Progenitor cell of endocrine pancreas (in vitro differentiated cells): ENCODE results near the gene EIF2S2. TPM values are rescaled to one million over a fixed set of nuclear protein-coding genes. Genes with fewer than 3 reads are reported as not detected.
"Not testable (repeated sequence)": the region's sequence is repeated elsewhere in the genome, so short reads cannot be mapped to it uniquely, and the experiment has no call there.

Experiments used
- DNase-seq: peaks from one replicate; pipeline ENCODE4 v3.0.0; 2021; ENCODE audit warnings: low spot score; ENCODE audit not compliant: unreplicated experiment
- H3K27ac Mint-ChIP-seq: 2 replicates; pipeline ENCODE4 v1.8.0; 2021; ENCODE audit warnings: mild to moderate bottlenecking, moderate library complexity, mixed read lengths
- H3K27me3 Mint-ChIP-seq: 2 replicates; pipeline ENCODE4 v1.8.0; 2021; ENCODE audit warnings: mixed read lengths
- H3K36me3 Mint-ChIP-seq: 2 replicates; pipeline ENCODE4 v1.8.0; 2022; ENCODE audit warnings: mixed read lengths; ENCODE audit not compliant: insufficient read depth
- H3K4me1 Mint-ChIP-seq: 2 replicates; pipeline ENCODE4 v1.8.0; 2021; ENCODE audit warnings: low read depth, mixed read lengths
- H3K4me3 Mint-ChIP-seq: 2 replicates; pipeline ENCODE4 v1.8.0; 2021; ENCODE audit warnings: low read depth, mild to moderate bottlenecking, moderate library complexity, mixed read lengths
- H3K9me3 Mint-ChIP-seq: 2 replicates; pipeline ENCODE4 v1.8.0; 2021; ENCODE audit warnings: low read depth, mixed read lengths
- CTCF ChIP-seq: fragments of 200-600 bp; sonication (generic); IDR thresholded peaks from one replicate; pipeline ENCODE4 v1.5.0; 2021; ENCODE audit warnings: antibody characterized with exemption, mild to moderate bottlenecking; ENCODE audit not compliant: unreplicated experiment
- total RNA-seq: library from RNA; stranded (reverse); gene quantifications from 2 replicates; pipeline ENCODE4 v1.2.1, GENCODE V29; 2021

Gene EIF2S2
- total RNA-seq, 1 donor from 2014 or later = 84.0 TPM

GRCh38 chr20:34145280-34145819, 33.3 kb upstream of the EIF2S2 start:
- no peaks in the 10 kb centered on the region for H3K27me3 Mint-ChIP-seq
- no peak for TF ChIP-seq CTCF
- H3K9me3 Mint-ChIP-seq = no peaks in the 10 kb centered on the region
- H3K4me3 Mint-ChIP-seq = no peak overlapping the region
- no peaks in the 10 kb centered on the region for H3K36me3 Mint-ChIP-seq
- DNase-seq = no peak
- no peaks in the 10 kb centered on the region for H3K4me1 Mint-ChIP-seq
- no peak overlapping the region for H3K27ac Mint-ChIP-seq

- Mint-ChIP-seq H3K4me3 (no peak overlapping the region), H3K36me3 (no peaks in the 10 kb centered on the region), H3K9me3 (no peaks in the 10 kb centered on the region), H3K4me1 (no peaks in the 10 kb centered on the region), H3K27me3 (no peaks in the 10 kb centered on the region), H3K27ac (no peak overlapping the region)
- no peak for TF ChIP-seq CTCF
- DNase-seq = no peak
These were observed 31.9 kb upstream of the EIF2S2 start for GRCh38 chr20:34143951-34144350.

GRCh38 chr20:34142121-34142520, 30.1 kb upstream of the EIF2S2 start:
- Mint-ChIP-seq H3K4me1 (no peaks in the 10 kb centered on the region), H3K36me3 (no peaks in the 10 kb centered on the region), H3K27ac (no peak overlapping the region), H3K4me3 (no peak overlapping the region), H3K9me3 (no peaks in the 10 kb centered on the region), H3K27me3 (no peaks in the 10 kb centered on the region)
- no peak for DNase-seq
- no peak for TF ChIP-seq CTCF

- H3K27ac Mint-ChIP-seq = no peak overlapping the region
- no peak for DNase-seq
- TF ChIP-seq CTCF = no peak
- H3K36me3 Mint-ChIP-seq = peaks cover 3% of the 10 kb centered on the region
- peaks cover 5% of the 10 kb centered on the region for H3K9me3 Mint-ChIP-seq
- no peaks in the 10 kb centered on the region for H3K4me1 Mint-ChIP-seq
- H3K4me3 Mint-ChIP-seq = no peak overlapping the region
- H3K27me3 Mint-ChIP-seq = no peaks in the 10 kb centered on the region
These were observed 29.2 kb upstream of the EIF2S2 start for GRCh38 chr20:34141293-34141692.

- not testable (repeated sequence) for DNase-seq, H3K4me3 Mint-ChIP-seq, H3K4me1 Mint-ChIP-seq, H3K36me3 Mint-ChIP-seq, H3K27me3 Mint-ChIP-seq
- Mint-ChIP-seq H3K27ac (peak overlapping the region; percentile 47), H3K9me3 (peaks cover 21% of the 10 kb centered on the region)
These were observed 23.7 kb upstream of the EIF2S2 start for GRCh38 chr20:34135525-34136275.

- H3K36me3 Mint-ChIP-seq, H3K27me3 Mint-ChIP-seq, H3K4me1 Mint-ChIP-seq, DNase-seq, H3K27ac Mint-ChIP-seq, H3K4me3 Mint-ChIP-seq: not testable (repeated sequence)
- H3K9me3 Mint-ChIP-seq = peaks cover 21% of the 10 kb centered on the region
These were observed 21.4 kb upstream of the EIF2S2 start for GRCh38 chr20:34133365-34133860.

- not testable (repeated sequence) for H3K27ac Mint-ChIP-seq, H3K36me3 Mint-ChIP-seq, H3K4me3 Mint-ChIP-seq, H3K4me1 Mint-ChIP-seq, H3K27me3 Mint-ChIP-seq, DNase-seq
- H3K9me3 Mint-ChIP-seq = peaks cover 21% of the 10 kb centered on the region
These were observed 20.9 kb upstream of the EIF2S2 start for GRCh38 chr20:34132943-34133342.

GRCh38 chr20:34132491-34132890, 20.4 kb upstream of the EIF2S2 start:
- not testable (repeated sequence) for H3K36me3 Mint-ChIP-seq, H3K27me3 Mint-ChIP-seq, H3K27ac Mint-ChIP-seq, H3K4me3 Mint-ChIP-seq, H3K4me1 Mint-ChIP-seq, DNase-seq
- peaks cover 21% of the 10 kb centered on the region for H3K9me3 Mint-ChIP-seq
